ENCODE results near the gene INO80C. TPM values are rescaled to one million over a fixed set of nuclear protein-coding genes. Genes with fewer than 3 reads are reported as not detected.

The INO80C gene
- total RNA-seq, 1 experiment from 2014 or later: 42.3 TPM

DNA sequence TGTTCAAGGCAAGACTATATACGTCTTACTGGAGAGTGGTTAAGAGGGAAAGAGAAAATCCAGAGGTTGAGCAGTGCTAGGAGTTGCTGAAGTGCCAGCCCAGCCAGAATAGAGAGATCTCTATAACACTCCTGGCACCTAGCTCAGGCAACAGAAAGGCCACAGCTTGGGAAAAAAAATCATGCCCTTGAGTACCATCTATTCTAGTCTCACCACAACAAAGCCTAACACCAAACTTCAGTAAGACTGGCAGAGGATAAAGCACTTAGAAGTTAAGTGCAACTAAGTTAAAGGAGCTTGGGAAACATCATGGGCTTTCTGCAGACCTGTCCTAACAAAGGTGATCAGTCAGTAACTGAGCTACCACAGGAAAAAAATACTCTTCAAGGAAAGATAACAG is 24.2 kb downstream of the INO80C start:
- peaks cover 46% of the 10 kb centered on the region for H3K36me3 Mint-ChIP-seq
- H3K9me3 Mint-ChIP-seq: peaks cover 6% of the 10 kb centered on the region; the same call in 1 of the 2 replicates
- no peak overlapping the region for H3K27ac Mint-ChIP-seq
- no peak for TF ChIP-seq ZNF423 (CRISPR knock-in tag; IDR thresholded peaks at IDR 0.05)
- no peak for TF ChIP-seq HMGA2 (CRISPR knock-in tag; IDR thresholded peaks at IDR 0.05)
- no peak for TF ChIP-seq EMX1 (CRISPR knock-in tag; IDR thresholded peaks at IDR 0.05)
- no peak for TF ChIP-seq ELF4 (CRISPR knock-in tag; IDR thresholded peaks at IDR 0.05; ENCODE audit: low read depth)
- no peak for TF ChIP-seq ZNF219 (CRISPR knock-in tag; IDR thresholded peaks at IDR 0.05; ENCODE audit: borderline replicate concordance)
- no peak for TF ChIP-seq TEAD1 (CRISPR knock-in tag; IDR thresholded peaks at IDR 0.05)
- no peak for TF ChIP-seq AFF4 (CRISPR knock-in tag; IDR thresholded peaks at IDR 0.05; ENCODE audit: borderline replicate concordance)
- TF ChIP-seq MXD4 (CRISPR knock-in tag; IDR thresholded peaks at IDR 0.05; ENCODE audit: borderline replicate concordance): no peak
- no peak for TF ChIP-seq ETV6 (CRISPR knock-in tag; IDR thresholded peaks at IDR 0.05)
- no peak for TF ChIP-seq GRHL2 (CRISPR knock-in tag; IDR thresholded peaks at IDR 0.05; ENCODE audit: insufficient replicate concordance, severe bottlenecking)
- TF ChIP-seq USF2 (CRISPR knock-in tag; IDR thresholded peaks at IDR 0.05): no peak
- TF ChIP-seq NFE2L1 (CRISPR knock-in tag; IDR thresholded peaks at IDR 0.05): no peak
- TF ChIP-seq, protein P1, sequence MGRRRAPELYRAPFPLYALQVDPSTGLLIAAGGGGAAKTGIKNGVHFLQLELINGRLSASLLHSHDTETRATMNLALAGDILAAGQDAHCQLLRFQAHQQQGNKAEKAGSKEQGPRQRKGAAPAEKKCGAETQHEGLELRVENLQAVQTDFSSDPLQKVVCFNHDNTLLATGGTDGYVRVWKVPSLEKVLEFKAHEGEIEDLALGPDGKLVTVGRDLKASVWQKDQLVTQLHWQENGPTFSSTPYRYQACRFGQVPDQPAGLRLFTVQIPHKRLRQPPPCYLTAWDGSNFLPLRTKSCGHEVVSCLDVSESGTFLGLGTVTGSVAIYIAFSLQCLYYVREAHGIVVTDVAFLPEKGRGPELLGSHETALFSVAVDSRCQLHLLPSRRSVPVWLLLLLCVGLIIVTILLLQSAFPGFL (CRISPR knock-in tag; IDR thresholded peaks at IDR 0.05; ENCODE audit: borderline replicate concordance): no peak
- TF ChIP-seq CREM (CRISPR knock-in tag; IDR thresholded peaks at IDR 0.05): no peak
- TF ChIP-seq ATF3 (CRISPR knock-in tag; conservative IDR thresholded peaks at IDR 0.05): no peak
- TF ChIP-seq, protein P2, sequence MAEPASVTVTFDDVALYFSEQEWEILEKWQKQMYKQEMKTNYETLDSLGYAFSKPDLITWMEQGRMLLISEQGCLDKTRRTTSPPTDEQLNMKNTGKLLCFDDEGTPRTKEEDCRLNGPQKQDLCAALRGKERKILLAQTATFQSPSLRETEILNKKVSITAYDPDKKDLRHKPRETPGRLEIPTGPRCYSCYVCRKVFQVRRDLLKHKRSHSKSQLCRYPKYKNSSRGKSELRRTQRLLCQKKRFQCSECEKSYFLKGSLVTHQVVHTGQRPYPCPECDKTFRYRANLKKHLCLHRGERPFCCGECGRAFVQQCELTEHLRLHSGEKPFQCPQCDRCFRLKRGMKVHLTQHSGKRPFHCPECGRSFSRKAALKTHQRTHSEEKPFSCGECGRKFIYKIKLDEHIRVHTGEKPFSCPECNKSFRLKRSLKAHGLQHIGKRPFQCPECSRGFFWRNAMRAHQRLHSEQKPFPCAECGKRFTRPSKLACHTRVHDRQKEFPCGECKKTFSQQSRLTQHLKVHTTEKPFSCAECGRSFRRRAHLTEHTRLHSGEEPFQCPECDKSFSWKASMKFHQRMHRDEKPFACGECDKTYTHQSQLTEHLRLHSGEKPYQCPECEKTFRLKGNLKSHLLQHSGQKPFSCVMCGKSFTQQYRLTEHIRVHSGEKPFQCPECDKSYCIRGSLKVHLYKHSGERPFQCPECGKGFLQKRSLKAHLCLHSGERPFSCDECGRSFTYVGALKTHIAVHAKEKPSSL (CRISPR knock-in tag; conservative IDR thresholded peaks at IDR 0.05): no peak
- no peak for TF ChIP-seq SMAD4 (CRISPR knock-in tag; IDR thresholded peaks at IDR 0.05)
- no peaks in the 10 kb centered on the region for H3K4me1 Mint-ChIP-seq
- H3K27me3 Mint-ChIP-seq (ENCODE audit: low read depth): no peaks in the 10 kb centered on the region
- CTCF ChIA-PET: interaction anchor here (0.7 kb wide), 1 partner anchor 87 kb away, joined by 3 read pairs; no protein-coding TSS in a partner anchor
- ATAC-seq (no peak), DNase-seq (ENCODE audit: low spot score) (no peak)
- POLR2A ChIA-PET: interaction anchor here (0.6 to 1.0 kb wide), 2 partner anchors 24 to 233 kb away, joined by 3 read pairs; partner anchors contain the start of genes INO80C and ZNF397
- no peak overlapping the region for H3K4me3 Mint-ChIP-seq

DNA sequence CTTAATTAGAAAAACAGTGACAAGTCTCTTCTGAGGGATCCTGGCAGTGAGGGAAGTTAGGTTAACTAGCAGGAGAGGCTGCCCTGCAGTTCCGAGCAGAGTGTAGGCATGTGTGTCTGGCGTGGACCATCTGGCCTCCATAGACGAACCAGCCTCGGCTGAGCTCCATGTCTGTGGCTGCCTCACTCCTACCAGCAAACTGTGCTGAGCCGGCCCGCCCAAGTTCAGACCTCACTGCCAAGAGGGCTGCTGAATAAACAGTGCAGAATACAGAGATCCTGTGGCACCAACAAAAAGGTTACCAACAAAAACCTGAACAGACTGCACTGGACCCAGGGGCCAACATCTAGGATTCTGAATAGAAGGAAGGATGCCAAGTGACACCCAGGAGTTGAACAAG is 27.3 kb downstream of the INO80C start:
- DNase-seq (ENCODE audit: low spot score): no peak
- H3K9me3 Mint-ChIP-seq: peaks cover 6% of the 10 kb centered on the region; the same call in 1 of the 2 replicates
- H3K36me3 Mint-ChIP-seq: peaks cover 41% of the 10 kb centered on the region
- no peak for ATAC-seq
- no peaks in the 10 kb centered on the region for H3K27me3 Mint-ChIP-seq (ENCODE audit: low read depth)
- no peak overlapping the region for H3K4me3 Mint-ChIP-seq
- POLR2A ChIA-PET: no interaction called here
- no peak overlapping the region for H3K27ac Mint-ChIP-seq
- H3K4me1 Mint-ChIP-seq: no peaks in the 10 kb centered on the region
- CTCF ChIA-PET: interaction anchor here (0.6 kb wide), 1 partner anchor 18 kb away, joined by 3 read pairs; no protein-coding TSS in a partner anchor
- TF ChIP-seq NR2C2 (CRISPR knock-in tag; IDR thresholded peaks at IDR 0.05) (no peak), AFF4 (CRISPR knock-in tag; IDR thresholded peaks at IDR 0.05; ENCODE audit: borderline replicate concordance) (no peak), EMX1 (CRISPR knock-in tag; IDR thresholded peaks at IDR 0.05) (no peak), MYBL2 (CRISPR knock-in tag; IDR thresholded peaks at IDR 0.05) (no peak), ETV6 (CRISPR knock-in tag; IDR thresholded peaks at IDR 0.05) (no peak)

Measured in WTC11 (cell line).